Ecto neural progenitor cell (in vitro differentiated cells): Measurements from ENCODE around the gene MOSPD3.
A peak's percentile ranks its signal among the peaks of the same experiment; 100 is the strongest.

ENCODE experiments used
- DNase-seq: peaks from one replicate; pipeline ENCODE4 v3.0.0-alpha.2; 2018; ENCODE audit warnings: low spot score

The MOSPD3 gene

GRCh38 chr7:100575746-100576383, 36.5 kb upstream of the MOSPD3 start:
- no peak for DNase-seq

GRCh38 chr7:100576384-100576993, 35.9 kb upstream of the MOSPD3 start:
- DNase-seq = no peak

GRCh38 chr7:100577103-100577502, 35.2 kb upstream of the MOSPD3 start:
- DNase-seq = no peak

- DNase-seq = no peak
Observed at GRCh38 chr7:100577507-100577906, 34.8 kb upstream of the MOSPD3 start.

- DNase-seq = no peak
Observed at GRCh38 chr7:100578246-100579183, 33.8 kb upstream of the MOSPD3 start.

GRCh38 chr7:100580466-100581283, 31.7 kb upstream of the MOSPD3 start:
- no peak for DNase-seq

- DNase-seq = no peak
Observed at GRCh38 chr7:100582041-100582579, 30.2 kb upstream of the MOSPD3 start.

- DNase-seq = no peak
Observed at GRCh38 chr7:100582650-100583049, 29.7 kb upstream of the MOSPD3 start.

GRCh38 chr7:100583132-100584053, 28.9 kb upstream of the MOSPD3 start:
- no peak for DNase-seq

- no peak for DNase-seq
Observed at GRCh38 chr7:100584054-100584682, 28.2 kb upstream of the MOSPD3 start.

- peak; percentile 80 for DNase-seq
Observed at GRCh38 chr7:100584683-100585510, 27.4 kb upstream of the MOSPD3 start.

- DNase-seq = no peak
Observed at GRCh38 chr7:100585511-100586265, 26.7 kb upstream of the MOSPD3 start, which contains the start of gene LRCH4. Gene LRCH4 (minus strand): TSS chr7:100586129. CDS start chr7:100586100, 29 bp downstream.

GRCh38 chr7:100586266-100587025, 25.9 kb upstream of the MOSPD3 start, which contains the start of gene FBXO24:
Gene FBXO24 (plus strand): TSS chr7:100586328. CDS start chr7:100586626, 298 bp downstream.
- DNase-seq = peak; percentile 100

- no peak for DNase-seq
Observed at GRCh38 chr7:100588438-100588837, 23.9 kb upstream of the MOSPD3 start.

- peak; percentile 58 for DNase-seq
Observed at GRCh38 chr7:100589341-100589947, 22.9 kb upstream of the MOSPD3 start.

GRCh38 chr7:100590077-100590737, 22.1 kb upstream of the MOSPD3 start:
- DNase-seq = no peak
